Measurements from ENCODE around the gene GHITM. TPM values are rescaled to one million over a fixed set of nuclear protein-coding genes. Genes with fewer than 3 reads are reported as not detected.

GHITM gene
- total and polyA plus RNA-seq, 2 donors (not counting 1 experiment from before 2014, with no cell fraction given), result 40.5 to 75.1 TPM

DNA sequence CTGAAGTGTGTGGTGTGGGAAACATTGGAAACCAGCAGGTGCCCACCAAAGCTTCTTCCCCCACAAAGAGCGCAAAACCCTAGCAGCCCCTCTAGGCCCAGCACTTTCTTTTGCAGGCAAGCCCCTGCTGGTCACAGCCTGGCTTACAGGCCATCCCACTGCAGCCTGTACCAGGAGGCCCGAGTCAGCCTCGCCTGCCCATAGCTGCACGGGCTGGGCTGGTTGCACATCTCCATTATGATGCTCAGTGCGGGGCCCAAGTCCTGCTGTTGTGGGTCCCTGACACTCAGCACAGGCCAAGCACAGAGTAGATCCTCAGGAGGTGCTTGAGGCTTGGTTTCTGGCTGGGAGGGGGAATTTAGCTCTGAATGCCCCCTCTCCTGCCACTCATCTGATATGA lies 63.0 kb downstream of the GHITM start:
- Mint-ChIP-seq H3K27ac (no peak overlapping the region), H3K27me3 (peaks cover 25% of the 10 kb centered on the region), H3K4me1 (no peaks in the 10 kb centered on the region), H3K4me3 (no peak overlapping the region), H3K9me3 (ENCODE audit: insufficient read depth) (no peaks in the 10 kb centered on the region)
- Histone ChIP-seq H2AFZ (ENCODE audit: insufficient read depth, low read depth, low read length, poor library complexity, severe bottlenecking) (no peak overlapping the region), H3K4me2 (replicated peaks; ENCODE audit: low read depth, low read length, poor library complexity, severe bottlenecking) (no peak overlapping the region), H3K4me3 (ENCODE audit: control extremely low read depth in 1 of 5, extremely low read depth in 1 of 5, insufficient read depth in 1 of 5, low read depth in 2 of 5, low read length in 4 of 5) (no peak overlapping the region), H3K9ac (ENCODE audit: low read length) (no peak overlapping the region), H3K27me3 (replicated peaks in 1 of 4; ENCODE audit: control extremely low read depth in 1 of 4, control insufficient read depth in 3 of 4, insufficient read depth in 4 of 4, low read length in 3 of 4) (peaks cover 0 to 9% (median 1%) of the 10 kb centered on the region in 4 experiments), H3K9me3 (ENCODE audit: control extremely low read depth in 1 of 3, control insufficient read depth in 2 of 3, insufficient read depth in 1 of 3, low read length in 2 of 3) (no peaks in the 10 kb centered on the region), H3K79me2 (ENCODE audit: control insufficient read depth, insufficient read depth, low read length) (no peaks in the 10 kb centered on the region), H3K4me1 (ENCODE audit: control insufficient read depth in 2 of 2, insufficient read depth in 2 of 2, low read length in 2 of 2) (no peaks in the 10 kb centered on the region), H3K27ac (ENCODE audit: low read length in 2 of 2) (no peak overlapping the region), H3K36me3 (replicated peaks in 1 of 2; ENCODE audit: control extremely low read depth in 1 of 2, control insufficient read depth in 1 of 2, extremely low read depth in 1 of 2, insufficient read depth in 2 of 2, low read length in 1 of 2) (no peaks in the 10 kb centered on the region), H4K20me1 (ENCODE audit: control insufficient read depth, insufficient read depth, low read length, poor library complexity, severe bottlenecking) (no peaks in the 10 kb centered on the region)
- 93% methylated on average over 5 of the region's 5 CpGs for WGBS (ENCODE audit: insufficient coverage)
- no peak for DNase-seq
- ChIA-PET CTCF (interaction anchor here (0.9 to 3.3 kb wide), 3 partner anchors 11 to 54 kb away, joined by 3 to 24 read pairs (median 6); no protein-coding TSS in a partner anchor), POLR2A (no interaction called here)
- TF ChIP-seq CTCF (IDR thresholded peaks at IDR 0.05) (no peak), EZH2 (IDR thresholded peaks at IDR 0.05; ENCODE audit: borderline replicate concordance, insufficient read depth, low read depth, low read length, poor library complexity, severe bottlenecking) (no peak)
- ATAC-seq (ENCODE audit: low read depth), result no peak
- intact Hi-C loops (cut with micrococcal nuclease), result no loop called here

Other genes with a start within 250 kb of the GHITM start
- not detected in 2 replicates for gene GPR15LG, start 34.3 kb downstream of the GHITM start, total RNA-seq
- not detected in 2 replicates for gene GPR15LG, start 34.3 kb downstream of the GHITM start, polyA plus RNA-seq
- 1.3 and 1.7 TPM in 2 replicates for gene CDHR1, start 55.0 kb downstream of the GHITM start, total RNA-seq
- 0.27 and 0.31 TPM in 2 replicates for gene CDHR1, start 55.0 kb downstream of the GHITM start, polyA plus RNA-seq
- gene LRIT2, start 86.0 kb downstream of the GHITM start, total RNA-seq, result not detected in 2 replicates
- not detected in 2 replicates for gene LRIT2, start 86.0 kb downstream of the GHITM start, polyA plus RNA-seq
- not detected in 2 replicates for gene LRIT1, start 102.0 kb downstream of the GHITM start, total RNA-seq
- not detected in 2 replicates for gene LRIT1, start 102.0 kb downstream of the GHITM start, polyA plus RNA-seq
- not detected in 2 replicates for gene RGR, start 105.5 kb downstream of the GHITM start, total RNA-seq
- not detected in 2 replicates for gene RGR, start 105.5 kb downstream of the GHITM start, polyA plus RNA-seq
- 43.2 and 45.9 TPM in 2 replicates for gene CCSER2, start 189.1 kb downstream of the GHITM start, total RNA-seq
- 6.0 and 8.7 TPM in 2 replicates for gene CCSER2, start 189.1 kb downstream of the GHITM start, polyA plus RNA-seq